ENCODE results near the gene NRBF2. TPM values are rescaled to one million over a fixed set of nuclear protein-coding genes. Genes with fewer than 3 reads are reported as not detected.

The NRBF2 gene
- total and polyA plus RNA-seq, 4 experiments from 2014 or later: 17.8 to 31.8 (median 19.2) TPM

DNA sequence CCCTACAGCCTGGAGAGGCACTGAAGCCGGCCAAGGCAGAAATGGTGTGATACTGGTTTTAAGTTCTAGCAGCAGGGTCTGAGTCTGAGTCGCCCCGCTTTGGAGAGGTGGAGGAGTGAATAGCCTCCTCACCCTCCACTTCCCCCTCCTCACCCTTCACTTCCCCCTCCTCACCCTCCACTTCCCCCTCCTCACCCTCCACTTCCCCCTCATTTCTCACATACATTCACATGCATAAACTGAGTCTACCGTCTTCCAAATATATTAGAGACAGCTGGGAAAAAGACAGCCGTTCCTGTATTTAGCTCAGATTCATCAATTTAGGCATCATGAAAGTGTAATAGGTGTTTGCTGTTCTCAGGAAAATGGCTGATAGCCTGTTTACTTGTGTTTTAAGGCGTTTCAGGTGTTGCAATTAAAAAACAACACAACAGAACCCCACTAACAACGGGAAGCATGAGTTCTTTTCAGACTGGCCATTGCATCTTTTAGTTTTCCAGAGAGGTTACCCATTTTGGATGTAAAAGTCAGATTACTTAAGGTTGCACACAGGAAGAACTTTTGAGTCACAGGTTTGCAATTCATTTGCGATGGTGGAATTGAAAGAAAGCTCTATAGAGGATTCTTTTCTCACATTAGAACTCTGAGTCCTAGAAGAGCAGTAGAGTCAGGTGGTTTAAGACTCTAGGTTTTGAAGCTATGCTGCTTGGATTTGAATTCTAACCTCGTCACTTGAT lies 861 bp downstream of the NRBF2 start:
- no peaks in the 10 kb centered on the region for H3K9me3 ChIP-seq (ENCODE audit: control insufficient read depth in 1 of 2, low read length in 2 of 2)
- no peak for DNase-seq
- peak overlapping the region; percentile 81 to 88 for H3K4me3 ChIP-seq (ENCODE audit: low read length in 2 of 2)
- H3K9me3 Mint-ChIP-seq: peaks cover 0 to 16% (median under 1%) of the 10 kb centered on the region in 8 donors
- H3K4me3 Mint-ChIP-seq: peak overlapping the region; percentile 92 to 95 (median 92)
- H3K27ac Mint-ChIP-seq: peak overlapping the region; percentile 92 to 98 (median 97)
- ChIA-PET POLR2A (ENCODE audit: partially characterized antibody) (interaction anchor here (0.6 to 2.6 kb wide), 12 partner anchors 12 to 1233 kb away, joined by 3 to 17 read pairs (median 6); partner anchors contain the start of genes ADO, ARID5B, EGR2 and REEP3), CTCF (ENCODE audit: partially characterized antibody) (interaction anchor here (1.1 to 5.9 kb wide), 8 partner anchors 12 to 520 kb away, joined by 3 to 28 read pairs (median 15); partner anchors contain the start of gene EGR2)
- H3K27me3 ChIP-seq (ENCODE audit: insufficient read depth, low read length): no peaks in the 10 kb centered on the region
- peaks cover 3 to 11% of the 10 kb centered on the region in 2 donors for H3K36me3 Mint-ChIP-seq
- H3K36me3 ChIP-seq (ENCODE audit: insufficient read depth, low read length): no peaks in the 10 kb centered on the region
- intact Hi-C loops (cut with micrococcal nuclease): loop anchor here (1.0 to 5.0 kb wide), 8 partner anchors 24 to 1232 kb away; partner anchors contain the start of genes ADO, ARID5B and EGR2
- H3K4me1 ChIP-seq (ENCODE audit: insufficient read depth, low read length): peaks cover 46% of the 10 kb centered on the region
- H3K4me1 Mint-ChIP-seq: peaks cover 27 to 50% (median 39%) of the 10 kb centered on the region in 4 donors
- H3K27me3 Mint-ChIP-seq: peaks cover 0 to 5% of the 10 kb centered on the region in 2 donors
- peak overlapping the region; percentile 96 for H3K27ac ChIP-seq (ENCODE audit: low read depth, low read length)

DNA sequence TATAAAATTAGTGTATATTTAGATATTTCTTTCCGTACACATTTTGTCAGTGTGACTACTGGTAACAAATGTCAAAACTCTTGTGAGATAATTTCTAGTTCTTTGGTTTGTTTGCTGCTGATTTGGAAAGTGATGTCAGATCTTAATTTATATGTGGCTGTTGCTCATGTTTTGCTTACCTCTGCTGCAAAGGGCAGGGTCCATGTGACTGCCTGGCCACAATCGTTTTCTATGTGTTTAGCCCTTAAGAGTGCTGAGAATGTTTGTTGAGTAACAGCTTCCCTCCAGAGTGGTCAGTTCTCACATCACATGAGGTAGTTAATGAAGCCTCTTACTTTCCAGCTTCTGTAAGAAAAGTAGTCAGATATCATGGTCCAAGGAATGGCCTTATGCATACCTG lies 4.2 kb downstream of the NRBF2 start:
- H3K4me1 Mint-ChIP-seq: peaks cover 40 to 82% (median 59%) of the 10 kb centered on the region in 4 donors
- intact Hi-C loops (cut with micrococcal nuclease): no loop called here
- no peaks in the 10 kb centered on the region for H3K27me3 ChIP-seq (ENCODE audit: insufficient read depth, low read length)
- H3K9me3 ChIP-seq (ENCODE audit: control insufficient read depth in 1 of 2, low read length in 2 of 2): no peaks in the 10 kb centered on the region
- H3K9me3 Mint-ChIP-seq: peaks cover 0 to 7% (median 0%) of the 10 kb centered on the region in 8 donors
- H3K36me3 ChIP-seq (ENCODE audit: insufficient read depth, low read length): no peaks in the 10 kb centered on the region
- no peaks in the 10 kb centered on the region for H3K27me3 Mint-ChIP-seq
- peaks cover 11 to 37% of the 10 kb centered on the region in 2 donors for H3K36me3 Mint-ChIP-seq
- H3K27ac Mint-ChIP-seq: peak overlapping the region in 1 of 7 donors; percentile 13
- H3K4me3 ChIP-seq (ENCODE audit: low read length in 2 of 2): no peak overlapping the region
- H3K4me1 ChIP-seq (ENCODE audit: insufficient read depth, low read length): peaks cover 58% of the 10 kb centered on the region
- peak overlapping the region in 2 of 8 donors; percentile 36 to 51 for H3K4me3 Mint-ChIP-seq
- no peak for DNase-seq
- ChIA-PET POLR2A (ENCODE audit: partially characterized antibody) (no interaction called here), CTCF (ENCODE audit: partially characterized antibody) (interaction anchor here (0.6 to 5.9 kb wide), 4 partner anchors 9 to 1515 kb away, joined by 3 to 28 read pairs (median 4); no protein-coding TSS in a partner anchor)
- H3K27ac ChIP-seq (ENCODE audit: low read depth, low read length): no peak overlapping the region

- Histone ChIP-seq H3K4me1 (ENCODE audit: insufficient read depth, low read length) (peaks cover 46% of the 10 kb centered on the region), H3K9me3 (ENCODE audit: control insufficient read depth in 1 of 2, low read length in 2 of 2) (no peaks in the 10 kb centered on the region), H3K36me3 (ENCODE audit: insufficient read depth, low read length) (no peaks in the 10 kb centered on the region), H3K4me3 (ENCODE audit: low read length in 2 of 2) (no peak overlapping the region), H3K27ac (ENCODE audit: low read depth, low read length) (no peak overlapping the region), H3K27me3 (ENCODE audit: insufficient read depth, low read length) (no peaks in the 10 kb centered on the region)
- Mint-ChIP-seq H3K9me3 (no peaks in the 10 kb centered on the region), H3K4me1 (peaks cover 42 to 86% (median 66%) of the 10 kb centered on the region in 4 donors), H3K36me3 (peaks cover 16 to 31% of the 10 kb centered on the region in 2 donors), H3K4me3 (no peak overlapping the region), H3K27ac (no peak overlapping the region), H3K27me3 (no peaks in the 10 kb centered on the region)
- DNase-seq: no peak
- POLR2A ChIA-PET (ENCODE audit: partially characterized antibody): interaction anchor here (1.2 kb wide), 1 partner anchor 324 kb away, joined by 5 read pairs; the partner anchor contains the start of gene EGR2
- intact Hi-C loops (cut with micrococcal nuclease): no loop called here
- CTCF ChIA-PET (ENCODE audit: partially characterized antibody): no interaction called here
Observed at GRCh38 chr10:63140077-63140476, 6.9 kb downstream of the NRBF2 start.

DNA sequence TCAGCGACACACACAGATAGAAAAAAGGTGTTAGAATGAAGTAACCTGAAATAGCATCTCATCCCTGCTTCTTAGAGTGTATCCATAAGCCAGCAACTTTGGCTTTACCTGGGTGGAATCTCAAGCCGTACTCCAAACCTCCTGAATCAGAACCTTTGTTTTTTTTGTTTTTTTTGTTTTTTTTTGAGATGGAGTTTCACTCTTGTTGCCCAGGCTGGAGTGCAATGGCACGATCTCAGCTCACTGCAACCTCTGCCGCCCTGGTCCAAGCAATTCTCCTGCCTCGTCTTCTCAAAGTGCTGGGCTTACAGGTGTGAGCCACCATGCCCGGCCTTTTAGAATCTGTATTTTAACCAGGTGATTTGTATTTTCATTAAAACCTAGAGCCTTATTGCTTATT lies 9.0 kb downstream of the NRBF2 start:
- Mint-ChIP-seq H3K36me3 (peaks cover 23 to 37% of the 10 kb centered on the region in 2 donors), H3K4me3 (peak overlapping the region in 1 of 8 donors; percentile 32), H3K4me1 (peaks cover 42 to 87% (median 63%) of the 10 kb centered on the region in 4 donors), H3K27me3 (no peaks in the 10 kb centered on the region), H3K9me3 (no peaks in the 10 kb centered on the region), H3K27ac (peak overlapping the region in 2 of 7 donors; percentile 46 to 72)
- H3K27ac ChIP-seq (ENCODE audit: low read depth, low read length): no peak overlapping the region
- H3K4me3 ChIP-seq (ENCODE audit: low read length in 2 of 2): no peak overlapping the region
- intact Hi-C loops (cut with micrococcal nuclease): no loop called here
- H3K4me1 ChIP-seq (ENCODE audit: insufficient read depth, low read length): peaks cover 32% of the 10 kb centered on the region
- no peaks in the 10 kb centered on the region for H3K27me3 ChIP-seq (ENCODE audit: insufficient read depth, low read length)
- POLR2A ChIA-PET (ENCODE audit: partially characterized antibody): no interaction called here
- DNase-seq: no peak
- no peaks in the 10 kb centered on the region for H3K9me3 ChIP-seq (ENCODE audit: control insufficient read depth in 1 of 2, low read length in 2 of 2)
- no peaks in the 10 kb centered on the region for H3K36me3 ChIP-seq (ENCODE audit: insufficient read depth, low read length)
- CTCF ChIA-PET (ENCODE audit: partially characterized antibody): interaction anchor here (0.8 to 2.2 kb wide), 3 partner anchors 10 to 25 kb away, joined by 4 to 7 read pairs (median 4); no protein-coding TSS in a partner anchor

DNA sequence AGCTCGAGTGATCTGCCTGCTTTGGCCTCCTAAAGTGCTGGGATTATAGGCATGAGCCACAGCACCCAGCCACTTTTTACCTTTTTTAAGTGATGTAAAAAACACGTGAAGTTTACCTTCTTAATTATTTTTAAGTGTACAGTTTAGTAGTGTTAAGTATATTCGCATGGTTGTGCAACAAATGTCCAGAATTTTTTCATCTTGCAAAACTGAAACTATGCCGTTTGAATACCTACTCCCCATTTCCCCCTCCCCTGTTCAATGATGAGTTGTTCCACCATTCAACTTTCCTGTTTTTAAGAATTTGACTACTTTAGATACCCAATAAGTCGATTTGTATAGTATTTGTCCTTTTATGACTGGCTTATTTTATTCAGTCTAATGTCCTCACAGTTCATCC lies 10.9 kb downstream of the NRBF2 start:
- H3K27ac Mint-ChIP-seq: peak overlapping the region in 2 of 7 donors; percentile 54 to 80
- H3K9me3 Mint-ChIP-seq: no peaks in the 10 kb centered on the region
- DNase-seq: no peak
- peak overlapping the region in 2 of 8 donors; percentile 41 to 73 for H3K4me3 Mint-ChIP-seq
- Histone ChIP-seq H3K9me3 (ENCODE audit: control insufficient read depth in 1 of 2, low read length in 2 of 2) (no peaks in the 10 kb centered on the region), H3K36me3 (ENCODE audit: insufficient read depth, low read length) (peaks cover 7% of the 10 kb centered on the region), H3K4me3 (ENCODE audit: low read length in 2 of 2) (no peak overlapping the region), H3K27me3 (ENCODE audit: insufficient read depth, low read length) (no peaks in the 10 kb centered on the region), H3K27ac (ENCODE audit: low read depth, low read length) (no peak overlapping the region), H3K4me1 (ENCODE audit: insufficient read depth, low read length) (peaks cover 24% of the 10 kb centered on the region)
- intact Hi-C loops (cut with micrococcal nuclease): no loop called here
- no peaks in the 10 kb centered on the region for H3K27me3 Mint-ChIP-seq
- ChIA-PET POLR2A (ENCODE audit: partially characterized antibody) (no interaction called here), CTCF (ENCODE audit: partially characterized antibody) (interaction anchor here (7.5 kb wide), 1 partner anchor 14 kb away, joined by 76 read pairs; no protein-coding TSS in a partner anchor)
- peaks cover 28 to 47% of the 10 kb centered on the region in 2 donors for H3K36me3 Mint-ChIP-seq
- peaks cover 40 to 84% (median 57%) of the 10 kb centered on the region in 4 donors for H3K4me1 Mint-ChIP-seq

DNA sequence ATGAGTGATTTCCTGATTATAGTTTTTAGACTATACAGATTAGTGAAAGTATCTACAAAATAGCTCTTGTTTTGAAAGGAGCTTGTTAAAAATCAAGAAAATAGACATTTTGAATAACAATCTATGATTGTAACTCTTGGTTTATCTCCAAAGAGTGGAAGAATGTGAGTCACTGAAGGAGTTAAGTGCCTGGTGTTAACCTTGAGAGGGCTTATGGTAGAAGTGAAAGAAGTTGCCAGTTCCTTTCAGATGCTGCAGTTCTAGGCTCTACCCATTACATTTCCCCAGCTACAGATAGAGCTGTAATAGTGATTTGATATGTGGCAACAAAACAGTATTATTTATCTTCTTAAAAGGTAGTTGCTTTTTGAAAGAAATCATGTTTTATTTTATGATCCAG lies 12.7 kb downstream of the NRBF2 start:
- CTCF ChIA-PET (ENCODE audit: partially characterized antibody): interaction anchor here (1.1 to 7.5 kb wide), 7 partner anchors 9 to 721 kb away, joined by 3 to 76 read pairs (median 5); no protein-coding TSS in a partner anchor
- peaks cover 24% of the 10 kb centered on the region for H3K4me1 ChIP-seq (ENCODE audit: insufficient read depth, low read length)
- H3K27ac Mint-ChIP-seq: peak overlapping the region in 3 of 7 donors; percentile 43 to 54 (median 51)
- H3K4me3 Mint-ChIP-seq: no peak overlapping the region
- no peaks in the 10 kb centered on the region for H3K9me3 Mint-ChIP-seq
- H3K27me3 Mint-ChIP-seq: no peaks in the 10 kb centered on the region
- intact Hi-C loops (cut with micrococcal nuclease): no loop called here
- no peak for DNase-seq
- H3K4me3 ChIP-seq (ENCODE audit: low read length in 2 of 2): no peak overlapping the region
- H3K36me3 ChIP-seq (ENCODE audit: insufficient read depth, low read length): peaks cover 7% of the 10 kb centered on the region
- H3K4me1 Mint-ChIP-seq: peaks cover 33 to 67% (median 53%) of the 10 kb centered on the region in 4 donors
- no peaks in the 10 kb centered on the region for H3K9me3 ChIP-seq (ENCODE audit: control insufficient read depth in 1 of 2, low read length in 2 of 2)
- no peaks in the 10 kb centered on the region for H3K27me3 ChIP-seq (ENCODE audit: insufficient read depth, low read length)
- POLR2A ChIA-PET (ENCODE audit: partially characterized antibody): interaction anchor here (2.0 kb wide), 1 partner anchor 12 kb away, joined by 8 read pairs; the partner anchor contains the start of gene NRBF2
- H3K36me3 Mint-ChIP-seq: peaks cover 25 to 40% of the 10 kb centered on the region in 2 donors
- H3K27ac ChIP-seq (ENCODE audit: low read depth, low read length): no peak overlapping the region

- Histone ChIP-seq H3K27me3 (ENCODE audit: insufficient read depth, low read length) (no peaks in the 10 kb centered on the region), H3K4me1 (ENCODE audit: insufficient read depth, low read length) (peaks cover 17% of the 10 kb centered on the region), H3K9me3 (ENCODE audit: control insufficient read depth in 1 of 2, low read length in 2 of 2) (no peaks in the 10 kb centered on the region), H3K36me3 (ENCODE audit: insufficient read depth, low read length) (peaks cover 7% of the 10 kb centered on the region), H3K27ac (ENCODE audit: low read depth, low read length) (no peak overlapping the region), H3K4me3 (ENCODE audit: low read length in 2 of 2) (no peak overlapping the region)
- H3K9me3 Mint-ChIP-seq: no peaks in the 10 kb centered on the region
- ChIA-PET POLR2A (ENCODE audit: partially characterized antibody) (interaction anchor here (0.6 to 2.0 kb wide), 2 partner anchors 11 to 13 kb away, joined by 3 to 8 read pairs; partner anchors contain the start of gene NRBF2), CTCF (ENCODE audit: partially characterized antibody) (interaction anchor here (1.1 to 7.5 kb wide), 9 partner anchors 10 to 720 kb away, joined by 3 to 76 read pairs (median 4); no protein-coding TSS in a partner anchor)
- H3K4me3 Mint-ChIP-seq: no peak overlapping the region
- H3K36me3 Mint-ChIP-seq: peaks cover 28 to 40% of the 10 kb centered on the region in 2 donors
- H3K4me1 Mint-ChIP-seq: peaks cover 33 to 63% (median 49%) of the 10 kb centered on the region in 4 donors
- H3K27ac Mint-ChIP-seq: no peak overlapping the region
- DNase-seq: no peak
- H3K27me3 Mint-ChIP-seq: no peaks in the 10 kb centered on the region
- intact Hi-C loops (cut with micrococcal nuclease): no loop called here
Observed at GRCh38 chr10:63146503-63146902, 13.4 kb downstream of the NRBF2 start.
